Raji (cell line): ENCODE data around the gene THSD7A.

Source experiments
- POLR2A ChIP-seq: IDR thresholded peaks from 2 replicates; pipeline ENCODE4 v1.6.1; 2011; ENCODE audit warnings: low read depth, low read length, control low read depth; ENCODE audit not compliant: insufficient read depth

THSD7A gene

DNA sequence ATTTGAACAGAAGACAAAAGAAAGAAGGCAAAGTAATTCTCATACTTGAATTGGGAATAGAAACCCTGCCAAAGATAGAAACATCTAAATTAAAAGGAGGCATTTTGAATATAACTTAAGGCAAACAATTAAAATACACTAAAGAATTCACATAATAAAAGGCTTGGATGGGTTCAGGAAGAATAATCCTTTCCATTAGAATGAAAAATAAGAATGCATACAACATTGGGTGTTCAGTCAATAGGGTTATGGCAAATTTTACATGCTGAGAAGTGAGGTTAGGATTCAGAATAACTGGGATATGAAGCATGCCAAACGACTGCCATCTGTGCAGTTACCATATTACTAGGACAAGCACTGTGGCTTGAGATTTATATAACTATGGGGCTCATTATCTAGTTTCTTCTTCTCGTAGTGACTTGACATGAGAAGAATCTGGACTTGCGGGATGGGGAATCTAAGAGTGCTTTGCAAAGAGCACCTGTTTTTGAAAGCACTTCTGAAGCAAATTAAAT is 326.5 kb downstream of the THSD7A start:
- no peak for TF ChIP-seq POLR2A

GRCh38 chr7:11492307-11492706 is 339.7 kb downstream of the THSD7A start:
- TF ChIP-seq POLR2A: no peak

DNA sequence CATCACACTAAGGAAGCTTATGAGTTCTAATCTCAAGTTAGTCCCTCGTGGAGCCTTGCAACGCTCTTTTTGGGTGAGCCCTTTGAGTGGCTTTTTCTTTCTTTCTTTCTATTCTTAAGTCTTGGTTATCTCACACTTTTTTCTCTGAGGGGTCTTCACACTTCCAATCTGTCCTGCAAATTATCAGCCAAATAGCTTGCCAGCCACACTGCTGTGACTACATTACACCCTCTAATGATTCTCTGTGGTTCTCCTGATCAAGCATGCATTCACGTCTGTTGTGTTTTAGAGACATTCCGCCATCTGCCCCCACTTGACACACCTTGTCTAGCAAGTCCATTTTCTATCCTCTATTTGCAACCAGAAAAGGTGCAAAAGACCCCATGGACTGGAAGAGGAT is 340.2 kb downstream of the THSD7A start:
- TF ChIP-seq POLR2A: no peak

GRCh38 chr7:11489280-11489679 is 342.7 kb downstream of the THSD7A start:
- no peak for TF ChIP-seq POLR2A

DNA sequence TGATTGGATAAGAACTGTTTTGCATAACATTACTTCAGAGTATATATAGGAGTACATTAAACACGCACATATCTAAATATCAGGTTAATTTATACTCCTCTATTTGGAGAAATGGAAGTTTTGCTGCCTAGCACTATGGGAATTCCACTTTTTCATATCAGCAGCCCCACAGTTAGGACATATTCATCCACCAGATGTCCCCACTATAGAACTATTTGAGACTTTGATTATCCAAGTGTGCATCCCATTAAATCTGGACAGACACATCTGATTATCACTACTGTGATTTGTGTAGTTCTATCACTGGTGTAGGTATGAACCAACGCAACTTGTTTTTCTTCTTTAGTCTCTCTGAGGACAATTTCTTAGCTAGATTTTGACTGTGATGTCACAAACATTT is 345.7 kb downstream of the THSD7A start:
- no peak for TF ChIP-seq POLR2A

GRCh38 chr7:11485636-11486035 is 346.4 kb downstream of the THSD7A start:
- no peak for TF ChIP-seq POLR2A

- no peak for TF ChIP-seq POLR2A
Measured at GRCh38 chr7:11480143-11480542, 351.9 kb downstream of the THSD7A start.

- no peak for TF ChIP-seq POLR2A
Measured at GRCh38 chr7:11478882-11479281, 353.1 kb downstream of the THSD7A start.

- no peak for TF ChIP-seq POLR2A
Measured at GRCh38 chr7:11478426-11478825, 353.6 kb downstream of the THSD7A start.

- no peak for TF ChIP-seq POLR2A
Measured at GRCh38 chr7:11474902-11475585, 357.0 kb downstream of the THSD7A start.

DNA sequence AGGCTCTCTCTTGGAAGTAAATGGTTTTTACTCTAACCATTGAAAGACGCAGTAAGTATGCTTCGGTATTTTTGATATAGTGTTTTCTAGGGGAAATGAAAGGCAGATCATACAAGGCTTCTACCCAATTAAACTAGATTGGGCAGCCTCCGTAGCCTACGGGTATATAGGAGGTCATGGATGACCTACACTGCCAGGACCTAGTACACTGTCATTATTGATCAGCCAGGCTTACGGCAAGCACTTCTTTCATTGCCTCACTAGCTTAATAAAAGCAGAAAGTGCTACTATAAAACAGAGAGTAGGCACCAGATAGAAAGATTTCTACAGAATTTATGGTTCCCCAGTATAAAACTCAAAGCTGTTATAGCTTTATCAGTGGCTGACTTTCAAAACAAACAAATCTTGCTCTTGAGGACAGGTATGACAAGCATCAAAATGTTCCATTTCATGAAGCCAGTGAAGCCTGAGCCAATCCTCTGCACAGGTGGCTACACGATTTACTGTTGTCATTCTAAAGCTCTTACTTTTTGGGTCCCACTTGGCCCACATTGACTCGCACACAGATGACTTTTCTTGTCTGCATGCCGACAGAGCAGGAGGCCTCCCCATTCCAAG is 358.1 kb downstream of the THSD7A start:
- TF ChIP-seq POLR2A: no peak

DNA sequence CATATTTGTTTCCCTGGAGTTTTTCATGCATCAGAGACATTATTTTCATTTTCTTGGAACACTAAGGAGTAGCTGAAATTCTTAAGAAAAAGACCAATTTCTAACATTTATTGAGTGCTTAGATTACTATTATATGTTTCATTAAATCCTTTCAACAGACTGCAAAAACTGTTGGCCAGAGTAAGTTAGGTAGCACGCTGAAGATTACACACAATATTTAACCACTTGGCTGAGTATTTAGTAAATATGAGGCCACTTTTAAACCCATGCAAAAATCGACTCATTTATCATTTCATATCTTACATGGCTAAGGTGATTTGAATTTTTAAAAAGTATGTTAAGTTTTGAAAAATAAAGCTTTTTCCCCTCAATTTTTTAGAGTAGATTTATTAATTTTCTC is 358.8 kb downstream of the THSD7A start:
- no peak for TF ChIP-seq POLR2A

DNA sequence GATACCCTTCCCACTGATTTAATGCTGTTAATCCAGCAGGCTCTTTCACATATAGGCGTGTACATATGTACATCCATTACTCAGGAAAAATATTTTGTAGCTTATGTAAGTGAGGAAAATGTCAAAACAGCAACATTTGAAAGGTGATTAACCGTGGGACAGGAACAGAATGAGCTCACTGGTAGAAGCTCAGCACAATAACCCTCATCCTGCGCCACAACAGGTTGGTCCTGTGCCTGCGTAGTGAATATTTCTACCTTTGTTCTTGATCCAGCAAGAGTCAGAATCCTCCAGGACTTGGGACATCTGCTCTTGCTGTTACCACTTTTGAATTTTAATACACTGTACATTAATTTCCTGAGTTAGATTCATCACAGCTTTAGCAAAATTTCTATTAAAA is 359.4 kb downstream of the THSD7A start:
- TF ChIP-seq POLR2A: no peak

DNA sequence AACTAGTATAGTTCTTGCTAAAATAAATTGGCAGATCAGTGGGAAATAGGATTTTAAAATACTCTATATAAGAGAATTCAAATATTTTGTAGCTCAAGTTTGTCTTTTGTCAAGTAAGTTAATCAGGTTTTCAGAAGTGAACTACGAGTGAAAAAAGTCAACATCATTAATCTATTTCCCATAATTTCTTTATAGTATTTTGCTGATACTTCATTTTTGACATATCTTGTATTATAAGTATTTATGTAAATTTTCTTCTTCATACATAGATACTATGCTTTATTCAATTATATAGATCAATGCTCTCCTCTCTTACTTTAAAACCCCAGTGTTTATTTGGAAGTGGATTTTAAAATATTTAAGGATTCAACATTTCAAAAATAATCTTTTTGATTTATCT is 360.7 kb downstream of the THSD7A start:
- TF ChIP-seq POLR2A: no peak

DNA sequence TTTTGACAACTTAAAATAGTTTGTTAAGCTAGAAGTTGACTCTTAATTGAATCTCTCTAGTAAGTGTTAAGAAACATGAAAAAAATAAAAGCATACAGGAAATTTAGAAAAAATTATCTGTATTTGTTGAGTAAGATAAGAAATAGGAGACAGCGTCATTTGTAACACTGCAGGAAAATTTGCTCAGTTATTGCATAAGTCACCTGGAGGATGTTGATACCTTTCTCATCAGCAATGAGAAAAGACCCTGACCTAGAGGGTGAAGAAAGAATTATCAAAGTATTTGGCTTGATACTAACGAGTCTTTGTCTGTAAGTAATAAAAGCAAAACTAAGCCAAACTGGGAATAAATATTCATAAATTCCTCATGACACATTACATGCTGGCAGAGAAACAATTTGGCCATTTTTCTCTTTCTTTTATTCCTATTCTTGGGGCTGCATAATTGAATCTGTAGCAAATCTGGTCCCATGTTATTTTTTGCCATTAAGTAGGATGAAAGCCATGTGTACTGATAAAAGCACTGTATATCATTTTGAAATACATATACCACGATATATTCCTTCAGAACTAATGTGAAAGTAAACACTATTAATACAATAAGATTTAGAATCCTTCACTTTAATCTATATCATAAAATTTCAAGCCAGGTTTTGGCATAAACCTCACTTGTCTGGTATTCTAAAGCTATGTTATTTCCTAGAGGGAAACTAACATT is 362.8 kb downstream of the THSD7A start:
- TF ChIP-seq POLR2A: no peak

- TF ChIP-seq POLR2A: no peak
Measured at GRCh38 chr7:11466517-11467105, 365.4 kb downstream of the THSD7A start.
